ENCODE results near the gene SFI1. TPM values are rescaled to one million over a fixed set of nuclear protein-coding genes. Genes with fewer than 3 reads are reported as not detected.
A peak's percentile ranks its signal among the peaks of the same experiment; 100 is the strongest.

Gene SFI1
- total RNA-seq, 1 donor from 2014 or later: 40.6 TPM

DNA sequence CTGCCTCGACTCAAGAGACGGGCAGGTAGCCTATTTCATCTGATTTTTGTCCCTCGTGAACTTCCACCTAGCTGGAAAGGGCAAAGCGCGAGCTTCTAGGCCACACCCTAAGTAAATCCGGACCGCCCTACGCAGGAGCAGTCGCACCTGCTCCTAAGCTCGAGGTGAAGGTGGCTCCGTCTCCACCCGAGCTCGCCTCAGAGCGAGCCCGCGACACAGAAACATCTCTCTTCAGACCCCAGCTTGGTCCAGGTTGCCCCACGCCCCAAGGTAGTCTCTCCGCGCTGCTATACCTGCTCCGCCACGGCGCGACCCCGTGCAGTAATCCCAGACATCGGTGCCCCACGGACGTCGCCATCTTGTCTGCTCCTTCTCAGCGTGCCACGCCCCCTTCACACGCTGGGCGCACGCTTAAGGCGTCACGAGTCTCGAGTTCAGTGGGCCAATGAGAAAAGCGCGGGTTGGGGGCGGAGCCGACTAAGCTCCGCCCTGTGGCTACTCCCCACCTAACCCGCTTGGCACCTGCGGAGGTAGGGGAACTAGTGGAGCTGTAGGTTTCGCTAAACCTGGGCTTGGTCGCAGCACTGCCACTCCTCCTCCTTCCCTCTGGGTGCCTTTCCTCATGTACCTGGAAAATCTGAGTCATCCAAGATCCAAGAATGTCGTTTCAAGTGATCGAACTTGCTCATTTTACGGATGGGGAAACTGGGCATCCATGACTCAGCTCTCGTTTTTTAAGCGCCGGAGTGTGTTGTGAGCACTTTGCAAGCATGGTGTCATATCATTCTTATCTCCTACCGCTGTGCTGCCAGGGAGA, 165.7 kb downstream of the SFI1 start, which contains the start of gene PISD:
TSS of gene PISD (minus strand) at position 365 of the 817 bp plus-strand sequence. CDS start at position 358, 7 bp downstream.
- Mint-ChIP-seq H3K27ac (ENCODE audit: unreplicated experiment) (peak within 1 kb of the TSS; percentile 88), H3K4me1 (ENCODE audit: unreplicated experiment) (peaks cover 21% of the 10 kb centered on the region), H3K9me3 (ENCODE audit: unreplicated experiment) (no peaks in the 10 kb centered on the region), H3K4me3 (ENCODE audit: unreplicated experiment) (peak within 1 kb of the TSS; percentile 99), H3K27me3 (ENCODE audit: unreplicated experiment) (no peaks in the 10 kb centered on the region), H3K36me3 (ENCODE audit: unreplicated experiment) (no peaks in the 10 kb centered on the region)
- TF ChIP-seq, protein P1, sequence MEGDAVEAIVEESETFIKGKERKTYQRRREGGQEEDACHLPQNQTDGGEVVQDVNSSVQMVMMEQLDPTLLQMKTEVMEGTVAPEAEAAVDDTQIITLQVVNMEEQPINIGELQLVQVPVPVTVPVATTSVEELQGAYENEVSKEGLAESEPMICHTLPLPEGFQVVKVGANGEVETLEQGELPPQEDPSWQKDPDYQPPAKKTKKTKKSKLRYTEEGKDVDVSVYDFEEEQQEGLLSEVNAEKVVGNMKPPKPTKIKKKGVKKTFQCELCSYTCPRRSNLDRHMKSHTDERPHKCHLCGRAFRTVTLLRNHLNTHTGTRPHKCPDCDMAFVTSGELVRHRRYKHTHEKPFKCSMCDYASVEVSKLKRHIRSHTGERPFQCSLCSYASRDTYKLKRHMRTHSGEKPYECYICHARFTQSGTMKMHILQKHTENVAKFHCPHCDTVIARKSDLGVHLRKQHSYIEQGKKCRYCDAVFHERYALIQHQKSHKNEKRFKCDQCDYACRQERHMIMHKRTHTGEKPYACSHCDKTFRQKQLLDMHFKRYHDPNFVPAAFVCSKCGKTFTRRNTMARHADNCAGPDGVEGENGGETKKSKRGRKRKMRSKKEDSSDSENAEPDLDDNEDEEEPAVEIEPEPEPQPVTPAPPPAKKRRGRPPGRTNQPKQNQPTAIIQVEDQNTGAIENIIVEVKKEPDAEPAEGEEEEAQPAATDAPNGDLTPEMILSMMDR (IDR thresholded peaks at IDR 0.05): no peak
- peak; percentile 97 for DNase-seq (ENCODE audit: extremely low spot score, unreplicated experiment)

DNA sequence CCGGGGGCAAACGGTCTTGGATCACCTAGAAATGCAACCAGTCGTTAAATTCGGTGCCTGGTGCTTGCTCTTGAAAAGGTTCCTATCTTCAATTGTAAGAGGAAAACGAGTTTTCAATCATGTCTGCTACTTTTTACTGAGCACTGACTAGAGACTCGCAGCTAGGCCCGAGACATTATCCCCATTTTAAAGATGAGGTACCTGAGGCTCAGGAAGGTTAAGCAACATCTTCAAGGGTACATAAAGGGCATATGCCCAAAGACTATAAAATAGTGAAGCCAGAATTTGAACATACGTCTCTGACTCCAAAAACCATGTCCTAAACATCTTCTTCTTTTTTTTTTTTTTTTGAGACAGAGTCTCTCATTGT, 166.3 kb downstream of the SFI1 start:
- DNase-seq (ENCODE audit: extremely low spot score, unreplicated experiment): no peak
- peak overlapping the region; percentile 88 for H3K27ac Mint-ChIP-seq (ENCODE audit: unreplicated experiment)
- no peaks in the 10 kb centered on the region for H3K27me3 Mint-ChIP-seq (ENCODE audit: unreplicated experiment)
- H3K36me3 Mint-ChIP-seq (ENCODE audit: unreplicated experiment): no peaks in the 10 kb centered on the region
- no peaks in the 10 kb centered on the region for H3K9me3 Mint-ChIP-seq (ENCODE audit: unreplicated experiment)
- peaks cover 21% of the 10 kb centered on the region for H3K4me1 Mint-ChIP-seq (ENCODE audit: unreplicated experiment)
- TF ChIP-seq, protein P1 (IDR thresholded peaks at IDR 0.05): no peak
- peak overlapping the region; percentile 99 for H3K4me3 Mint-ChIP-seq (ENCODE audit: unreplicated experiment)

Small RNA genes within 50 kb of the gene (microRNA-seq; reads per million reads assigned to microRNA genes)
- gene MIR7109 (ENCODE audit: unreplicated experiment): 1.6 reads per million

Other genes with a start within 250 kb of the SFI1 start
- gene PIK3IP1, start 204.0 kb upstream of the SFI1 start, total RNA-seq: 10.3 and 13.0 TPM in 2 replicates
- 27.6 and 29.0 TPM in 2 replicates for gene PATZ1, start 150.2 kb upstream of the SFI1 start, total RNA-seq
- gene DRG1, start 96.9 kb upstream of the SFI1 start, total RNA-seq: 49.2 and 69.4 TPM in 2 replicates
- gene EIF4ENIF1, start 6.7 kb upstream of the SFI1 start, total RNA-seq: 38.4 and 41.0 TPM in 2 replicates
- gene PISD, start 165.7 kb downstream of the SFI1 start, total RNA-seq: 32.9 and 36.2 TPM in 2 replicates

Data from osteocyte (in vitro differentiated cells).